Measurements from ENCODE around the gene USP37. TPM values are rescaled to one million over a fixed set of nuclear protein-coding genes. Genes with fewer than 3 reads are reported as not detected.

USP37 gene
- total and polyA plus RNA-seq, 2 of the 13 experiments (the other 11 are each of a cell fraction or from before 2014, with no cell fraction given) = 6.5 to 30.6 TPM

DNA sequence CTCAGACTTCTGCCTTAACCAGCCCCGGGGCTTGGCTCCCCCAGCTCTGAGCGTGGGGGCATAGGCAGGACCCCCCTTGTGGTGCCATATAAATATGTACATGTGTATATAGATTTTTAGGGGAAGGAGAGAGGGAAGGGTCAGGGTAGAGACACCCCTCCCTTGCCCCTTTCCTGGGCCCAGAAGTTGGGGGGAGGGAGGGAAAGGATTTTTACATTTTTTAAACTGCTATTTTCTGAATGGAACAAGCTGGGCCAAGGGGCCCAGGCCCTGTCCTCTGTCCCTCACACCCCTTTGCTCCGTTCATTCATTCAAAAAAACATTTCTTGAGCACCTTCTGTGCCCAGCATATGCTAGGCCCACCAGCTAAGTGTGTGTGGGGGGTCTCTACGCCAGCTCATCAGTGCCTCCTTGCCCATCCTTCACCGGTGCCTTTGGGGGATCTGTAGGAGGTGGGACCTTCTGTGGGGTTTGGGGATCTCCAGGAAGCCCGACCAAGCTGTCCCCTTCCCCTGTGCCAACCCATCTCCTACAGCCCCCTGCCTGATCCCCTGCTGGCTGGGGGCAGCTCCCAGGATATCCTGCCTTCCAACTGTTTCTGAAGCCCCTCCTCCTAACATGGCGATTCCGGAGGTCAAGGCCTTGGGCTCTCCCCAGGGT is 162.9 kb downstream of the USP37 start (continued):
- no peak for TF ChIP-seq ELK4 (CRISPR knock-in tag; IDR thresholded peaks at IDR 0.05; ENCODE audit: borderline replicate concordance)
- peak; percentile 55 for TF ChIP-seq YY1 (IDR thresholded peaks at IDR 0.05; ENCODE audit: insufficient read depth, insufficient replicate concordance, low read depth, low read length)
- TF ChIP-seq GABPA (IDR thresholded peaks at IDR 0.05; ENCODE audit: low read depth, low read length) = no peak
- 0 out of 2 replicates have a peak, but pooled peaks have one; percentile 35 for TF ChIP-seq GABPA (CRISPR knock-in tag; IDR thresholded peaks at IDR 0.05; ENCODE audit: low read depth)
- 0 out of 2 replicates have a peak, but pooled peaks have one; percentile 2 for TF ChIP-seq ZNF816 (CRISPR knock-in tag; IDR thresholded peaks at IDR 0.05; ENCODE audit: borderline replicate concordance)
- TF ChIP-seq SPEN (CRISPR knock-in tag; IDR thresholded peaks at IDR 0.05; ENCODE audit: low read depth) = peak; percentile 60; the same call in 1 of the 2 replicates
- TF ChIP-seq ZFX (CRISPR knock-in tag; IDR thresholded peaks at IDR 0.05; ENCODE audit: low read depth) = no peak
- TF ChIP-seq ZBTB7A (CRISPR knock-in tag; IDR thresholded peaks at IDR 0.05) = peak; percentile 74; the same call in 1 of the 2 replicates
- 0 out of 2 replicates have a peak, but pooled peaks have one; percentile 54 for TF ChIP-seq STAT6 (CRISPR knock-in tag; IDR thresholded peaks at IDR 0.05; ENCODE audit: borderline replicate concordance)
- TF ChIP-seq SRSF1 (optimal IDR thresholded peaks at IDR 0.05; ENCODE audit: low read depth, low read length) = peak; percentile 16
- no peak for TF ChIP-seq FOXM1 (CRISPR knock-in tag; IDR thresholded peaks at IDR 0.05)
- TF ChIP-seq POGK (CRISPR knock-in tag; conservative IDR thresholded peaks at IDR 0.05) = no peak
- 0 out of 2 replicates have a peak, but pooled peaks have one; percentile 14 for TF ChIP-seq GTF3A (CRISPR knock-in tag; conservative IDR thresholded peaks at IDR 0.05)
- peak; percentile 4 for TF ChIP-seq RBM39 (IDR thresholded peaks at IDR 0.05; ENCODE audit: low read depth, low read length, poor library complexity, severe bottlenecking)
- TF ChIP-seq ZNF615 (CRISPR knock-in tag; IDR thresholded peaks at IDR 0.05; ENCODE audit: borderline replicate concordance) = 0 out of 2 replicates have a peak, but pooled peaks have one; percentile 75
- TF ChIP-seq, protein P1, sequence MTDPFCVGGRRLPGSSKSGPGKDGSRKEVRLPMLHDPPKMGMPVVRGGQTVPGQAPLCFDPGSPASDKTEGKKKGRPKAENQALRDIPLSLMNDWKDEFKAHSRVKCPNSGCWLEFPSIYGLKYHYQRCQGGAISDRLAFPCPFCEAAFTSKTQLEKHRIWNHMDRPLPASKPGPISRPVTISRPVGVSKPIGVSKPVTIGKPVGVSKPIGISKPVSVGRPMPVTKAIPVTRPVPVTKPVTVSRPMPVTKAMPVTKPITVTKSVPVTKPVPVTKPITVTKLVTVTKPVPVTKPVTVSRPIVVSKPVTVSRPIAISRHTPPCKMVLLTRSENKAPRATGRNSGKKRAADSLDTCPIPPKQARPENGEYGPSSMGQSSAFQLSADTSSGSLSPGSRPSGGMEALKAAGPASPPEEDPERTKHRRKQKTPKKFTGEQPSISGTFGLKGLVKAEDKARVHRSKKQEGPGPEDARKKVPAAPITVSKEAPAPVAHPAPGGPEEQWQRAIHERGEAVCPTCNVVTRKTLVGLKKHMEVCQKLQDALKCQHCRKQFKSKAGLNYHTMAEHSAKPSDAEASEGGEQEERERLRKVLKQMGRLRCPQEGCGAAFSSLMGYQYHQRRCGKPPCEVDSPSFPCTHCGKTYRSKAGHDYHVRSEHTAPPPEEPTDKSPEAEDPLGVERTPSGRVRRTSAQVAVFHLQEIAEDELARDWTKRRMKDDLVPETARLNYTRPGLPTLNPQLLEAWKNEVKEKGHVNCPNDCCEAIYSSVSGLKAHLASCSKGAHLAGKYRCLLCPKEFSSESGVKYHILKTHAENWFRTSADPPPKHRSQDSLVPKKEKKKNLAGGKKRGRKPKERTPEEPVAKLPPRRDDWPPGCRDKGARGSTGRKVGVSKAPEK (CRISPR knock-in tag; IDR thresholded peaks at IDR 0.05; ENCODE audit: borderline replicate concordance) = 0 out of 2 replicates have a peak, but pooled peaks have one; percentile 20

Data from HepG2 (cell line).